ENCODE measurements around the gene CLCN7. TPM values are rescaled to one million over a fixed set of nuclear protein-coding genes. Genes with fewer than 3 reads are reported as not detected.

CLCN7 gene
- total RNA-seq, 1 experiment from 2014 or later, result 110 TPM

DNA sequence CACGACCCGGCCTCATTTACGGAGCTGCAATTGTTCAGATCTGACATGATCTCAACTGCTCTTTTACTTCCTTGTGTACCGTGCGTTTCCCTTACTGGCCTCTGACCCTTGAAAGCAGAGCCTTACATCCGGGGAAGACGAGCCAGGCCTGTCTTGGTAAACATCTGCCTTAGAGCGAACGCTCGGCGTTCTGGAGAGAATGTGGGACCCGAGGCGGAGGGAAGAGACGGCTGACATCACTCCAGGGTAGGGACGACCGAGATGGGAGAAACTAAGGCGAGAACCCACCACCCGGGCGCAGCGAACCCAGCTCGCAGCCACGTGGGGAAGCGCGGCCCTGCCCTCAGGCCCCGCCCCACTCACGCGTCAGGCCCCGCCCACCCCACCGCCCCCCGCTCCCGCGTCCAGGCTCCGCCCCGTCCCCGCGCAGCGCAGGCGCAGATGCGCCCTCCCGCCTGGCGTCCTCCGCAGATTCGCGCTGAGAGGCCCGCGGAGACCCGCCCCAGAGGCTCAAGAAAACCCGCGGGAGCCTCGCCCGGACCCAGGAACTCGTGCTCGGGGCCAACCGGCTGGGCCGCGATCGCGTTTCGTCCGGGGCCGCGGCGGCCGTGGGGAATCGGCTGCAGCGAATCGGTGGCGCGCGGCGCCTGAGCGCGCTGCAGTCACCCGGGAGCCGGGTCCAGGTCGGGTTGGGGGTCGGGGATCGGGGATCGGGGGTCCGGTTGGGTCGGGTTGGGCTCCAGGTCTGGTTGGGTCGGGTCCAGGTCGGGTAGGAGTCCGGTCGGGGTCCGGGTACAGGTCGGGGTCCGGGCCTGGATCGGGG lies 18.3 kb upstream of the CLCN7 start, which contains the start of gene TELO2:
TSS of gene TELO2 (plus strand) at position 438 of the 823 bp plus-strand sequence. CDS start 922 bp downstream, outside the sequence.
- POLR2A ChIA-PET (ENCODE audit: unreplicated experiment), result interaction anchor here (0.6 to 0.9 kb wide), 7 partner anchors 22 to 966 kb away, joined by 3 to 5 read pairs (median 4); partner anchors contain the start of genes IFT140 and UNKL
- Histone ChIP-seq H3K4me1 (replicated peaks; ENCODE audit: insufficient read depth) (peaks cover 18% of the 10 kb centered on the region; the same call in 1 of the 2 replicates), H3K27me3 (ENCODE audit: insufficient read depth, low read depth) (no peaks in the 10 kb centered on the region), H3K79me2 (ENCODE audit: low read depth) (peaks cover 19% of the 10 kb centered on the region), H3K9me3 (ENCODE audit: insufficient read depth, low read depth) (no peaks in the 10 kb centered on the region), H3K27ac (peak within 1 kb of the TSS; percentile 64), H4K20me1 (ENCODE audit: insufficient read depth) (peaks cover 5% of the 10 kb centered on the region; the same call in 1 of the 2 replicates), H3K9me2 (ENCODE audit: insufficient read depth) (no peaks in the 10 kb centered on the region), H3K4me3 (peak within 1 kb of the TSS; percentile 98), H3K36me3 (ENCODE audit: low read depth) (no peaks in the 10 kb centered on the region), H2AFZ (peak within 1 kb of the TSS; percentile 96), H3F3A (ENCODE audit: insufficient read depth, low read depth) (peaks cover 8% of the 10 kb centered on the region; the same call in 1 of the 2 replicates), H3K4me2 (peak within 1 kb of the TSS; percentile 95)
- peak; percentile 55 to 88 for DNase-seq
- no TSS peak for BruUV-seq (replicated peaks)
- CTCF ChIA-PET, result no interaction called here
- TF ChIP-seq EZH2 (IDR thresholded peaks at IDR 0.05; ENCODE audit: low read depth), result no peak
- TF ChIP-seq, protein P1, sequence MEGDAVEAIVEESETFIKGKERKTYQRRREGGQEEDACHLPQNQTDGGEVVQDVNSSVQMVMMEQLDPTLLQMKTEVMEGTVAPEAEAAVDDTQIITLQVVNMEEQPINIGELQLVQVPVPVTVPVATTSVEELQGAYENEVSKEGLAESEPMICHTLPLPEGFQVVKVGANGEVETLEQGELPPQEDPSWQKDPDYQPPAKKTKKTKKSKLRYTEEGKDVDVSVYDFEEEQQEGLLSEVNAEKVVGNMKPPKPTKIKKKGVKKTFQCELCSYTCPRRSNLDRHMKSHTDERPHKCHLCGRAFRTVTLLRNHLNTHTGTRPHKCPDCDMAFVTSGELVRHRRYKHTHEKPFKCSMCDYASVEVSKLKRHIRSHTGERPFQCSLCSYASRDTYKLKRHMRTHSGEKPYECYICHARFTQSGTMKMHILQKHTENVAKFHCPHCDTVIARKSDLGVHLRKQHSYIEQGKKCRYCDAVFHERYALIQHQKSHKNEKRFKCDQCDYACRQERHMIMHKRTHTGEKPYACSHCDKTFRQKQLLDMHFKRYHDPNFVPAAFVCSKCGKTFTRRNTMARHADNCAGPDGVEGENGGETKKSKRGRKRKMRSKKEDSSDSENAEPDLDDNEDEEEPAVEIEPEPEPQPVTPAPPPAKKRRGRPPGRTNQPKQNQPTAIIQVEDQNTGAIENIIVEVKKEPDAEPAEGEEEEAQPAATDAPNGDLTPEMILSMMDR (conservative IDR thresholded peaks at IDR 0.05), result no peak
- intact Hi-C loops (cut with micrococcal nuclease; ENCODE audit: unreplicated experiment), result loop anchor here (5.0 kb wide), 2 partner anchors 71 to 119 kb away; partner anchors contain the start of genes CRAMP1, IFT140 and UQCC4

DNA sequence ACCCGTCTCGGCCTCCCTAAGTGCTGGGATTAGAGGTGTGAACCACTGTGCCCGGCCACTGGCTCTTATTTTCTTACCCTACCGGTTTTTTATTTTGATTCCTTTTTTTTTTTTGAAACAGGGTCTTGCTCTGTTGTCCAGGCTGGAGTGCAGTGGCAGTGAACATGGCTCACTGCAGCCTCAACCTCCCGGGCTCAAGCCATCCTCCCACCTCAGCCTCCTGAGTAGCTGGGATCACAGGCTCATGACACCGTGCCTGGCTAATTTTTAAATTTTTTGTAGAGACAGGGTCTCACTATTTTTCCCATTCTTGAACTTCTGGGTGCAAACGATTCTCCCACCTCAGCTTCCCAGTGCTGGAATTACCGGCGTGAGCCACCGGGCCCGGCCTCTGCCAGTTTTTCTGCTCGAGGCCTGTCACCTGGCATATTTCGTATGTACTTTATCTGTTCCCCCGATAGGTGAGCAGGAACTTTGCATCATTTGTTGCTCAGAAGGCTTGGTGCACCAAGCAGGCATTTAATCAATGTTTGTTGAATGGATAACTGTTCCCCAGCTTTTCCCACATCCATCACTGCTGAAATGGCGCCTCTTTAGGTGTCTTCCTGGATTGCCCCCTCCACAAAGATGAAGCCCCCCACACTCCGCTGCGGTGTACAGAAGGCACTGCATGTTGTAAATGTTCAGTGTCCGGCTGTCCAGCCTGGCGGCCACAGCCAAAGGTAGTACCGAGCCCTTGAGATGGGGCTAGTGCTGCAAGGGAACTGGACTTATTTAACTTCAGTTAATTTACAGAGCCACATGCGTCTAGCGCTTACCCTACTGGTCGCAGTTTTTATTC lies 17.5 kb upstream of the CLCN7 start:
- ChIA-PET POLR2A (ENCODE audit: unreplicated experiment) (interaction anchor here (0.6 to 0.9 kb wide), 5 partner anchors 23 to 235 kb away, joined by 3 to 5 read pairs (median 4); partner anchors contain the start of genes IFT140 and UNKL), CTCF (no interaction called here)
- H3K4me1 ChIP-seq (replicated peaks; ENCODE audit: insufficient read depth), result peaks cover 18% of the 10 kb centered on the region; the same call in 1 of the 2 replicates
- TF ChIP-seq EZH2 (IDR thresholded peaks at IDR 0.05; ENCODE audit: low read depth), result no peak
- TF ChIP-seq, protein P1 (conservative IDR thresholded peaks at IDR 0.05), result no peak
- intact Hi-C loops (cut with micrococcal nuclease; ENCODE audit: unreplicated experiment), result loop anchor here (5.0 kb wide), 2 partner anchors 70 to 120 kb away; partner anchors contain the start of genes CRAMP1, IFT140 and UQCC4
- peaks cover 8% of the 10 kb centered on the region; the same call in 1 of the 2 replicates for H3F3A ChIP-seq (ENCODE audit: insufficient read depth, low read depth)
- DNase-seq, result no peak
- TSS peak; percentile 97 for BruUV-seq (replicated peaks)
- no peaks in the 10 kb centered on the region for H3K9me2 ChIP-seq (ENCODE audit: insufficient read depth)
- H4K20me1 ChIP-seq (ENCODE audit: insufficient read depth), result peaks cover 5% of the 10 kb centered on the region; the same call in 1 of the 2 replicates
- H3K4me3 ChIP-seq, result peak overlapping the region; percentile 98
- H2AFZ ChIP-seq, result peak overlapping the region; percentile 96
- H3K9me3 ChIP-seq (ENCODE audit: insufficient read depth, low read depth), result no peaks in the 10 kb centered on the region
- H3K27ac ChIP-seq, result peak overlapping the region; percentile 64
- no peaks in the 10 kb centered on the region for H3K36me3 ChIP-seq (ENCODE audit: low read depth)
- H3K79me2 ChIP-seq (ENCODE audit: low read depth), result peaks cover 19% of the 10 kb centered on the region
- H3K4me2 ChIP-seq, result peak overlapping the region; percentile 95
- H3K27me3 ChIP-seq (ENCODE audit: insufficient read depth, low read depth), result no peaks in the 10 kb centered on the region

All from PC-9 (cell line).